ENCODE results near the gene HRH2. TPM values are rescaled to one million over a fixed set of nuclear protein-coding genes. Genes with fewer than 3 reads are reported as not detected.

HRH2 gene
- total and polyA plus RNA-seq, 4 experiments from 2014 or later = 0.63 to 5.2 (median 4.1) TPM

Other genes with a start within 250 kb of the HRH2 start
- not detected for gene DRD1, start 213.9 kb upstream of the HRH2 start, total RNA-seq
- gene DRD1, start 213.9 kb upstream of the HRH2 start, polyA plus RNA-seq = not detected
- gene SFXN1, start 179.5 kb upstream of the HRH2 start, total RNA-seq = 100 to 1,000 TPM in 1 of 2 experiments, 10 to 100 TPM in 1; 99.2 to 111 TPM
- gene SFXN1, start 179.5 kb upstream of the HRH2 start, polyA plus RNA-seq = 10 to 100 TPM; 75.9 to 83.9 TPM
- gene CPLX2, start 213.5 kb downstream of the HRH2 start, total RNA-seq = not detected
- under 1 TPM in 1 of 2 donors, not detected in 1; 0.05 TPM for gene CPLX2, start 213.5 kb downstream of the HRH2 start, polyA plus RNA-seq